Retinal pigment epithelial cell (primary cell): ENCODE measurements around the gene DNAJC7.

Experiments used
- DNase-seq: peaks from one replicate; pipeline ENCODE4 v3.0.0-alpha.2; 2010; ENCODE audit warnings: low read depth
- H3K4me3 ChIP-seq: 2 replicates; pipeline ENCODE4 v1.5.1; 2011; ENCODE audit warnings: mild to moderate bottlenecking, low read length, control low read depth, moderate library complexity
- TF ChIP-seq, protein P1 (sequence below): conservative IDR thresholded peaks from 2 replicates; pipeline ENCODE4 v1.5.1; 2011; ENCODE audit warnings: low read depth, low read length, control low read depth, inconsistent platforms

DNAJC7 gene

DNA sequence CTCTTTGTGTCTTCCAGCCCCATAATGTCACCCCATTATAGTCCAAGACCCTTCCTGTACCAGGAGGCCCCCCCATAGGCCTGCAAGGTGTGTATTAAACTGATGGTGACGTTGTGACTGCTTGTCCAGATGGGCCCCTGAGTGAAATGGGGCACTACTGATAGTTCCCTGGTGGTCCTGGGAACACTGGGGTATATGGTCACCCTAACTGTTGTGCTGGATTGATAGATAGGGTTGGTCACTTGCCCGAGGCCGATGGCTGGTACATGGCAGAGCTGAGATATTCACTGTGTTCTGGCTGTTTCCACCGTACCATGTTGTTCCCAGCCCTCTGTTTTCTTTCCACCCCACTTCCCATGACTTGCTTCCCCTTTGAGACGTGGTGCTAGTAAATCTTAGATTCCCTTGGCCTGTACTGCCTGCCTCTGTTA lies 46.3 kb downstream of the DNAJC7 start:
- no peak overlapping the region for H3K4me3 ChIP-seq
- TF ChIP-seq, protein P1, sequence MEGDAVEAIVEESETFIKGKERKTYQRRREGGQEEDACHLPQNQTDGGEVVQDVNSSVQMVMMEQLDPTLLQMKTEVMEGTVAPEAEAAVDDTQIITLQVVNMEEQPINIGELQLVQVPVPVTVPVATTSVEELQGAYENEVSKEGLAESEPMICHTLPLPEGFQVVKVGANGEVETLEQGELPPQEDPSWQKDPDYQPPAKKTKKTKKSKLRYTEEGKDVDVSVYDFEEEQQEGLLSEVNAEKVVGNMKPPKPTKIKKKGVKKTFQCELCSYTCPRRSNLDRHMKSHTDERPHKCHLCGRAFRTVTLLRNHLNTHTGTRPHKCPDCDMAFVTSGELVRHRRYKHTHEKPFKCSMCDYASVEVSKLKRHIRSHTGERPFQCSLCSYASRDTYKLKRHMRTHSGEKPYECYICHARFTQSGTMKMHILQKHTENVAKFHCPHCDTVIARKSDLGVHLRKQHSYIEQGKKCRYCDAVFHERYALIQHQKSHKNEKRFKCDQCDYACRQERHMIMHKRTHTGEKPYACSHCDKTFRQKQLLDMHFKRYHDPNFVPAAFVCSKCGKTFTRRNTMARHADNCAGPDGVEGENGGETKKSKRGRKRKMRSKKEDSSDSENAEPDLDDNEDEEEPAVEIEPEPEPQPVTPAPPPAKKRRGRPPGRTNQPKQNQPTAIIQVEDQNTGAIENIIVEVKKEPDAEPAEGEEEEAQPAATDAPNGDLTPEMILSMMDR = no peak
- no peak for DNase-seq

DNA sequence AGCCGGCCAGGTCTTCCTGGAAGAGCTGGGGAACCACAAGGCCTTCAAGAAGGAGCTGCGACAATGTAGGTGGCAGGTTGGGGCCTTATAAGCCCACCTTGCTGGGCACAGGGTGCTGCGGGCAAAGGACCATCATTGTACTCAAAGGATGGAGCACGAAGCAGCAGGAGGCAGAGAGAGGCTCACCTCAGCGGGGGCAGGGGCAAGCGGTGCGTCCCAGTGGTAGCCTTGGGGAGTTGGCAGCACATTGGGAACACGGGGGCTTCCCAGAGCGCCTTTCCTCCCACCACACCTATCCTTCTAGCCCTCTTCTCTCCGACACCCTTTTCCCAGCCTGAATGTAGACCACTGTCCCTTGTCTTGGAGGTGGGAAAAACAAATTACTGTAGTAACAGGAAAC lies 48.6 kb downstream of the DNAJC7 start:
- TF ChIP-seq, protein P1 = no peak
- DNase-seq = no peak
- H3K4me3 ChIP-seq = no peak overlapping the region

DNA sequence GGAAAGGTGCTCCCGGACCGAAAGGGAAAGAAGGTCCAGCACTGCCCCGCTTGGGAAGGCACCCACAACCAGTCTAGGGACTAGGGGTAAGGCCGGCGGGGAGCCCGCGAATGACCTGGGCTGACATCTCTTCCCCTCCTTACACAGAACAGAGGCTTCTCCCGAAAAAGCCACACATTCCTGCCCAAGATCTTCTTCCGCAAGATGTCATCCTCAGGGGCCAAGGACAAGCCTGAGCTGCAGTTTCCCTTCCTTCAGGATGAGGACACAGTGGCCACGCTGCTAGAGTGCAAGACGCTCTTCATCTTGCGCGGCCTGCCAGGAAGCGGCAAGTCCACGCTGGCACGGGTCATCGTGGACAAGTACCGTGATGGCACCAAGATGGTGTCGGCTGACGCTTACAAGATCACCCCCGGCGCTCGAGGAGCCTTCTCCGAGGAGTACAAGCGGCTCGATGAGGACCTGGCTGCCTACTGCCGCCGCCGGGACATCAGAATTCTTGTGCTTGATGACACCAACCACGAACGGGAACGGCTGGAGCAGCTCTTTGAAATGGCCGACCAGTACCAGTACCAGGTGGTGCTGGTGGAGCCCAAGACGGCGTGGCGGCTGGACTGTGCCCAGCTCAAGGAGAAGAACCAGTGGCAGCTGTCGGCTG lies 49.2 kb downstream of the DNAJC7 start:
- H3K4me3 ChIP-seq = peak overlapping the region; percentile 90
- TF ChIP-seq, protein P1 = no peak
- DNase-seq = no peak

DNA sequence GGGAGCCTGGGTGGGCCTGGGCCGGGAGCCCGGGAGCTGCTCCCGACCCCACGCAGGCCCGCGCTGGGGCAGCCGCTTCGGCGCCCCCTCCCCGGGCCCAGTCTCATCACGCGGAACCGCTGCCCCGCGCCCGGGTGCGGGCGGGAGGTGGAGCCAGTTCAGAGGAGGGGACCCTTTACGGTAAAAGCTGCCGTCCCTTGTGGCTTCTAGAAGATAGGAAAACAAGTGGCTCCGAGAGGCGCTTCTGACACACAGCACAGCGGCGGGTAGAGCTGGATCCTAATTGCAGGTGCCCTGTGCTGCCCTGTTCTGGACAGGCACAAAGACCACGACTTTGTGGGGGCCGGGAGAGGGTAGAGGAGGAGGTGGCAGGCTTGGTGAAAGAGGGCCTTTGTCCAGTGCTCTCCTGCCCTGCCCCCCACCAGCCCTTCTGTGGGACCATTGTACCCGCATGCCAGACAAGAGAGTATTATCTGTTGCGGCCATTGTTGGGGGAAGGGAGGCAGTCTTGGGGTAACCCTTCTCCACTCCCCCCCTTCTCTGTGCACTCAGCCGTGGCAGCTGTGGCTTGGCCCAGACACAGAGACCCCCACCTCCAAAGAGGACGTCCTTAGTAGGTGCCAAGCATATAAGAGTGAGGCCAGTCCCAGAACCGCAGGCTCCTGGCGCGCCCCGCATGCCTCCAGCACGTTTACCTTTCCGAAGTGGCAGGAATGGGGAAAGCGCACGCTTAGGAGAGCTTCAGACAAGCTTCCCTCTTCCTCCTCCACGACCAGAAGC lies 49.9 kb downstream of the DNAJC7 start:
- TF ChIP-seq, protein P1 = no peak
- H3K4me3 ChIP-seq = peak overlapping the region; percentile 90
- no peak for DNase-seq

DNA sequence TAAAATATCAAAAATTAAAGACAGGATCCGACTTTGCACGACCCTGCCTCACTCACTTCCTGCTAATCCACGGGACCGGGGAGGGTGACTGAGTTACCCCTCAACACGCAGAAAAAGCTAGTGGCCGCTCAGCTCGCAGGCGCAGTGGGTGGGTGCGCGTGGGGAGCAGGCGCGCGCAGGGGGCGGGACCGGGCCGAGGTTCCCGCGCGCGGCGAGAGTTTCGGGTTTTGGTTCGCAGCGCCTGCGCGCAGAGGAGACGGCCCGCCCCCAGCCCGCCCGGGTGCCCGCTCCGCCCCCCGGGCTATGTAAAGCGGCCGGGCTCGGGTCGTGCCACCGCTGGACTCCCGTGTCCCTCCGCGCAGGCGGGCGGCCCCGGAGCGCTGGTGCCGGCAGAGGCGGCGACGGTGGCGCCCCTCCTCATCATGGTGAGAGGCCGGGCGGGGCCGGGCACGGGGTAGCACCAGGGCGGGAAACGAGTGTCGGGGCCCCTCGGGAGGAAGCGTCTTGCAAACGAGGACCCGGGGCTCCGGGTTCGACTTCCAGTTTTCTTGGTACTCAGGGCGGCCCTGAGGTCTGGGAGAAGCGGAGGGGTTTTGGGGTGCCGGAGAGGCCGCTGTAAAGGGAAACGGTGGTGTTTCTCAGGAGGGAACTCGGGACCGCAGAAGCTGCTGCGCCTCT lies 50.6 kb downstream of the DNAJC7 start, which contains the start of gene CNP:
CNP (plus strand) TSS at position 333 of the 678 bp plus-strand sequence; CDS start at position 423, 90 bp downstream.
- H3K4me3 ChIP-seq = peak within 1 kb of the TSS; percentile 90
- peak; percentile 61 for DNase-seq
- TF ChIP-seq, protein P1 = no peak

DNA sequence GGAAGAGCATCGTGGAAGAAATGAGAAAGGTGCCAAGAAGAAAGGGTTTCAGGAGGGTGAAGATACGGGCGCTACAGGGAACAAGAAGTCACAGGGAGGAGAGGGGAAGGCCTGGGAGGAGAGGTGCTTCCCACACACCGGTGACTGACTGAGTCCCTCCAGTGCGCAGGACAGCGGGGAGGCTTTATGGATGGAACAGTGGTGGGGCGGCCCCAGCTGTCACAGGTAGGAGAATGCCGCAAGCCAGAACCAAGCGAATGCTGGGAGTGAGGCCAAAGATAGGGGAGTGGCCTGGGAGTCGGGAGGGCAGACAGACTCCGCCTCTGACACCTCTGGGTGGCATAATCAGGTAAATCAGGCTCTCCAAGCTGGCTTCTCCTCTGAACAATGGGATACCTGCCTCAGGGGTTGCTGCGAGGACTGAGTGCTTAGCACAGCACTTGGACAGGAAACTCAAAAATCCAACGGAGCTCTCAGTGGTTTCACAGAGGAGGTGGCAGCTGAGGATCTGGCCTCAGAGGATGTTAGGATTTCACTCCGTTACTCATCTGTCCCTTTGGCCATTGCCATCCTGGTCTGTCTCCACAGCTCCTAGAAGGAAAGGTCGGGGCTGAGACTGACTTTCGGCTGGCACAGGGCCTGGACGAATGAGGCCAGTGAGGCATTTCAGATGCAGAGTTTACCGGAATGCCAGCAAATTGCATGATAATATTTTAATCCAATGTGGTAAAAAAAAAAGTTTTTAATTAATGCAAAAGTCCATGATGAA lies 51.4 kb downstream of the DNAJC7 start:
- TF ChIP-seq, protein P1 = no peak
- DNase-seq = no peak
- H3K4me3 ChIP-seq = peak overlapping the region; percentile 54
